Measurements from ENCODE around the gene METTL25. TPM values are rescaled to one million over a fixed set of nuclear protein-coding genes. Genes with fewer than 3 reads are reported as not detected.

METTL25 gene
- total and polyA plus RNA-seq, 10 of the 15 experiments (the other 5 are each of a cell fraction or from before 2014, with no cell fraction given) = 5.6 to 11.3 (median 8.0) TPM

DNA sequence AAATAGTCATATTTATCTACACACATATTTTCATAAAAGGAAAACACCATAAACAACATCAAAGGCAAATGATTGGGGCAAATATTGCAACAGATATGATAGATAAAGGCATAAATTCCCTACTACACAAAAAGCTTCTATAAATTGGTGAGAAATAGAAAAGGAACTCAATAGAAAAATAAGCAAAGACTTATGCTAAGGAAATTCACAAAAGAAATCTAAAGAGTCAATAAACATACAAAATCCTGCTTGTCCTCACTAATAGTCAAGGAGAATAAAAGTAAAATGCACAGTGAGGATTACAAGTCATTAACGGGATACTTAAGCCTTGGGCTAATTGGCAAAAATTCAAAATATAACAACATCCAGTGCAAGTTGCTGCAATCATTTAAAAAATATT lies 30.5 kb upstream of the METTL25 start:
- DNase-seq (ENCODE audit: low read depth, low spot score) = no peak
- Histone ChIP-seq H4K20me1 (ENCODE audit: control insufficient read depth, insufficient read depth) (no peaks in the 10 kb centered on the region), H3K4me1 (ENCODE audit: control insufficient read depth, insufficient read depth, low read length) (no peaks in the 10 kb centered on the region), H3K27me3 (replicated peaks in 1 of 2; ENCODE audit: control insufficient read depth in 2 of 2, insufficient read depth in 2 of 2, low read length in 1 of 2) (no peaks in the 10 kb centered on the region), H3K79me2 (ENCODE audit: control insufficient read depth, insufficient read depth, low read length) (no peaks in the 10 kb centered on the region), H3K4me3 (no peak overlapping the region), H3K9ac (ENCODE audit: control insufficient read depth, insufficient read depth, low read length) (no peak overlapping the region), H3K36me3 (ENCODE audit: control insufficient read depth in 2 of 2, insufficient read depth in 2 of 2, low read length in 1 of 2) (no peaks in the 10 kb centered on the region), H3K27ac (ENCODE audit: control insufficient read depth, insufficient read depth) (no peak overlapping the region), H2AFZ (ENCODE audit: control insufficient read depth, low read depth, low read length) (no peak overlapping the region), H3K9me3 (replicated peaks; ENCODE audit: control insufficient read depth, insufficient read depth, low read length) (no peaks in the 10 kb centered on the region), H3K4me2 (ENCODE audit: control insufficient read depth, insufficient read depth) (no peak overlapping the region)
- FAIRE-seq = no peak
- no peak for ATAC-seq
- SMC1A ChIA-PET (ENCODE audit: uncharacterized antibody, unreplicated experiment) = interaction anchor here (1.1 to 2.2 kb wide), 3 partner anchors 10 to 684 kb away, joined by 3 to 9 read pairs (median 3); no protein-coding TSS in a partner anchor
- intact Hi-C loops (cut with micrococcal nuclease; ENCODE audit: unreplicated experiment) = loop anchor here (1.0 kb wide), 1 partner anchor 684 kb away; no protein-coding TSS in a partner anchor
- in situ Hi-C loops (cut with MboI) = loop anchor here (10.0 kb wide), 1 partner anchor 673 kb away; no protein-coding TSS in a partner anchor
- BruUV-seq (replicated peaks) = no TSS peak
- TF ChIP-seq ASH2L (IDR thresholded peaks at IDR 0.05; ENCODE audit: borderline replicate concordance, low read depth) (no peak), BACH1 (IDR thresholded peaks at IDR 0.05; ENCODE audit: borderline replicate concordance) (no peak), CBFB (IDR thresholded peaks at IDR 0.05; ENCODE audit: low read depth) (no peak), ZBTB33 (IDR thresholded peaks at IDR 0.05) (no peak), NFIC (IDR thresholded peaks at IDR 0.05; ENCODE audit: low read depth, low read length) (no peak), ZBTB40 (IDR thresholded peaks at IDR 0.05; ENCODE audit: borderline replicate concordance) (no peak), DPF2 (IDR thresholded peaks at IDR 0.05) (no peak), TCF3 (IDR thresholded peaks at IDR 0.05; ENCODE audit: borderline replicate concordance, insufficient read depth, low read depth, low read length) (no peak), NFYB (IDR thresholded peaks at IDR 0.05; ENCODE audit: insufficient read depth, low read depth, low read length) (no peak), PBX3 (IDR thresholded peaks at IDR 0.05; ENCODE audit: insufficient replicate concordance, low read depth, low read length) (no peak), BHLHE40 (IDR thresholded peaks at IDR 0.05; ENCODE audit: borderline replicate concordance in 1 of 2, low read depth in 2 of 2, low read length in 1 of 2) (no peak), SMAD5 (IDR thresholded peaks at IDR 0.05; ENCODE audit: low read depth) (no peak), CHD1 (IDR thresholded peaks at IDR 0.05; ENCODE audit: low read depth, low read length) (no peak), KDM1A (IDR thresholded peaks at IDR 0.05; ENCODE audit: borderline replicate concordance) (no peak), CREM (IDR thresholded peaks at IDR 0.05; ENCODE audit: low read depth) (no peak), NR2C1 (IDR thresholded peaks at IDR 0.05) (no peak), RBBP5 (conservative IDR thresholded peaks at IDR 0.05) (no peak)
- TF ChIP-seq, protein P1, sequence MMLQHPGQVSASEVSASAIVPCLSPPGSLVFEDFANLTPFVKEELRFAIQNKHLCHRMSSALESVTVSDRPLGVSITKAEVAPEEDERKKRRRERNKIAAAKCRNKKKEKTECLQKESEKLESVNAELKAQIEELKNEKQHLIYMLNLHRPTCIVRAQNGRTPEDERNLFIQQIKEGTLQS (IDR thresholded peaks at IDR 0.05; ENCODE audit: borderline replicate concordance, extremely low read depth, low read depth, low read length) = no peak
- WGBS (ENCODE audit: insufficient coverage, insufficient replicate concordance, low lambda C conversion rate, missing lambda C conversion rate) = 95% methylated on average over 1 of the region's 1 CpG
- RAD21 ChIA-PET (ENCODE audit: unreplicated experiment) = interaction anchor here (3.1 kb wide), 1 partner anchor 684 kb away, joined by 12 read pairs; no protein-coding TSS in a partner anchor
- CTCF ChIA-PET = interaction anchor here (1.3 to 1.8 kb wide), 2 partner anchors 684 to 717 kb away, joined by 3 to 8 read pairs; no protein-coding TSS in a partner anchor
- POLR2A ChIA-PET = no interaction called here

Data from GM12878 (cell line).